Esophagus mucosa (tissue), 1 donor: ENCODE data around the gene ANKRD33B. TPM values are rescaled to one million over a fixed set of nuclear protein-coding genes. Genes with fewer than 3 reads are reported as not detected.
A peak's percentile ranks its signal among the peaks of the same experiment; 100 is the strongest.
"Not testable (repeated sequence)": the region's sequence is repeated elsewhere in the genome, so short reads cannot be mapped to it uniquely, and the experiment has no call there.

Experiments
- ATAC-seq: fragments of 200-7000 bp; cut with Tn5 transposase; one replicate; pipeline ENCODE4 v1.9.1; 2020
- total RNA-seq: library from RNA; stranded (reverse); gene quantifications from one replicate; pipeline ENCODE4 v1.2.4, GENCODE V29; 2023
- donor health status: DM: yes; HTN: yes; CAD: no.

The ANKRD33B gene
- total RNA-seq, 1 donor from 2014 or later, result 0.68 TPM

- peak; percentile 7 for ATAC-seq
Measured at GRCh38 chr5:10537624-10538023, 26.2 kb upstream of the ANKRD33B start.

GRCh38 chr5:10538103-10538788, 25.6 kb upstream of the ANKRD33B start:
- peak; percentile 22 for ATAC-seq

- ATAC-seq, result peak; percentile 27
Measured at GRCh38 chr5:10538789-10539686, 24.8 kb upstream of the ANKRD33B start.

- ATAC-seq, result no peak
Measured at GRCh38 chr5:10539687-10539998, 24.2 kb upstream of the ANKRD33B start.

- ATAC-seq, result no peak
Measured at GRCh38 chr5:10540036-10540544, 23.8 kb upstream of the ANKRD33B start.

- ATAC-seq, result no peak
Measured at GRCh38 chr5:10540951-10541646, 22.8 kb upstream of the ANKRD33B start.

- ATAC-seq, result no peak
Measured at GRCh38 chr5:10542055-10542550, 21.8 kb upstream of the ANKRD33B start.

- no peak for ATAC-seq
Measured at GRCh38 chr5:10543585-10544040, 20.3 kb upstream of the ANKRD33B start.

GRCh38 chr5:10545084-10545483, 18.8 kb upstream of the ANKRD33B start:
- no peak for ATAC-seq

GRCh38 chr5:10546186-10546585, 17.7 kb upstream of the ANKRD33B start:
- no peak for ATAC-seq

GRCh38 chr5:10548418-10549122, 15.3 kb upstream of the ANKRD33B start:
- no peak for ATAC-seq

- not testable (repeated sequence) for ATAC-seq
Measured at GRCh38 chr5:10549123-10549514, 14.8 kb upstream of the ANKRD33B start.

- ATAC-seq, result no peak
Measured at GRCh38 chr5:10550222-10550995, 13.5 kb upstream of the ANKRD33B start.

- ATAC-seq, result no peak
Measured at GRCh38 chr5:10551782-10552138, 12.1 kb upstream of the ANKRD33B start.

GRCh38 chr5:10552183-10553143, 11.4 kb upstream of the ANKRD33B start:
- peak; percentile 76 for ATAC-seq

- ATAC-seq, result no peak
Measured at GRCh38 chr5:10553476-10553875, 10.4 kb upstream of the ANKRD33B start.

GRCh38 chr5:10555277-10555684, 8.6 kb upstream of the ANKRD33B start:
- ATAC-seq, result no peak

- ATAC-seq, result peak; percentile 75
Measured at GRCh38 chr5:10556289-10556807, 7.5 kb upstream of the ANKRD33B start.

GRCh38 chr5:10556893-10557746, 6.8 kb upstream of the ANKRD33B start:
- peak; percentile 38 for ATAC-seq
